Retinal pigment epithelial cell (primary cell): ENCODE measurements around the gene GATA2.

ENCODE experiments used
- DNase-seq: peaks from one replicate; pipeline ENCODE4 v3.0.0-alpha.2; 2010; ENCODE audit warnings: low read depth
- H3K4me3 ChIP-seq: 2 replicates; pipeline ENCODE4 v1.5.1; 2011; ENCODE audit warnings: mild to moderate bottlenecking, low read length, control low read depth, moderate library complexity
- TF ChIP-seq, protein P1 (sequence below): conservative IDR thresholded peaks from 2 replicates; pipeline ENCODE4 v1.5.1; 2011; ENCODE audit warnings: low read depth, low read length, control low read depth, inconsistent platforms

The GATA2 gene

DNA sequence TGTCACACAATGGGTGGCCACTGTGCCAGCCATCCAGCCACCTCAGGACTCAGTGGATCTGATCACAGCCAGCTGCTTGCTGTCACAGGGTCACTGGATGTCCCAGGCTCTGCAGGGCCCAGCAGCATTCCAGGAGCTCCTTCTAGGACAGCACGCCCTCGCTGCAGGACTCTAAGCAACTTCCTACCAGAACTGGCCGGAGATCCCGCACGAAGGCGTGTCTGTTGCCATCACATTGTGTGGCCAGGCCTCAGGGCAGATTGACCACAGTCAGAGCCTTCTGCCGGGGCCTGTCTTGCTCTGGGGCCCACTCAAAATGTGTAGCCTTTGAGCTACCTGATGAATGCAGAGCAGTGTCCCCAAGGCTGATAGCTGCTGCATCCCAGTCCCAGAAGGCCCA is 50.9 kb downstream of the GATA2 start:
- no peak overlapping the region for H3K4me3 ChIP-seq
- no peak for DNase-seq
- TF ChIP-seq, protein P1, sequence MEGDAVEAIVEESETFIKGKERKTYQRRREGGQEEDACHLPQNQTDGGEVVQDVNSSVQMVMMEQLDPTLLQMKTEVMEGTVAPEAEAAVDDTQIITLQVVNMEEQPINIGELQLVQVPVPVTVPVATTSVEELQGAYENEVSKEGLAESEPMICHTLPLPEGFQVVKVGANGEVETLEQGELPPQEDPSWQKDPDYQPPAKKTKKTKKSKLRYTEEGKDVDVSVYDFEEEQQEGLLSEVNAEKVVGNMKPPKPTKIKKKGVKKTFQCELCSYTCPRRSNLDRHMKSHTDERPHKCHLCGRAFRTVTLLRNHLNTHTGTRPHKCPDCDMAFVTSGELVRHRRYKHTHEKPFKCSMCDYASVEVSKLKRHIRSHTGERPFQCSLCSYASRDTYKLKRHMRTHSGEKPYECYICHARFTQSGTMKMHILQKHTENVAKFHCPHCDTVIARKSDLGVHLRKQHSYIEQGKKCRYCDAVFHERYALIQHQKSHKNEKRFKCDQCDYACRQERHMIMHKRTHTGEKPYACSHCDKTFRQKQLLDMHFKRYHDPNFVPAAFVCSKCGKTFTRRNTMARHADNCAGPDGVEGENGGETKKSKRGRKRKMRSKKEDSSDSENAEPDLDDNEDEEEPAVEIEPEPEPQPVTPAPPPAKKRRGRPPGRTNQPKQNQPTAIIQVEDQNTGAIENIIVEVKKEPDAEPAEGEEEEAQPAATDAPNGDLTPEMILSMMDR: no peak

DNA sequence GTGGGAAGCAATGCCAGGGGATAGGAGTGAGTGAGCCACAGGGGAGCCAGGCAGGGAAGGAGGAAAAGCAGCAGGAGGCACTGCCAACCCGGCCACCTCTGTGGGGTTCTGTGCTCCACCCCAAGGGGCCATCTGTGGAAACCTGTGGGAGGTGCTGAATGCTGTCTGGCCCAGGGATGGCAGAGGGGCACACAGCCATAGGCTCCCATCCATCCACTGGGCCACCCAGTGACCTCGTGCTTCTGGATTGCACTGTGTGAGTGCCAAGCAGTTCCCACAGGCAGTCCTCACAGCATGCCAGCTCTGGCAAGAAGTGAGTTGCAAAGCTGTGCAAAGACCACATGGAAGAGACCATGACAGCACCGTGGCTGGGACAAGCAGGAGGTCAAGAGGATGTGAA is 53.8 kb downstream of the GATA2 start:
- TF ChIP-seq, protein P1: no peak
- DNase-seq: no peak
- no peak overlapping the region for H3K4me3 ChIP-seq

DNA sequence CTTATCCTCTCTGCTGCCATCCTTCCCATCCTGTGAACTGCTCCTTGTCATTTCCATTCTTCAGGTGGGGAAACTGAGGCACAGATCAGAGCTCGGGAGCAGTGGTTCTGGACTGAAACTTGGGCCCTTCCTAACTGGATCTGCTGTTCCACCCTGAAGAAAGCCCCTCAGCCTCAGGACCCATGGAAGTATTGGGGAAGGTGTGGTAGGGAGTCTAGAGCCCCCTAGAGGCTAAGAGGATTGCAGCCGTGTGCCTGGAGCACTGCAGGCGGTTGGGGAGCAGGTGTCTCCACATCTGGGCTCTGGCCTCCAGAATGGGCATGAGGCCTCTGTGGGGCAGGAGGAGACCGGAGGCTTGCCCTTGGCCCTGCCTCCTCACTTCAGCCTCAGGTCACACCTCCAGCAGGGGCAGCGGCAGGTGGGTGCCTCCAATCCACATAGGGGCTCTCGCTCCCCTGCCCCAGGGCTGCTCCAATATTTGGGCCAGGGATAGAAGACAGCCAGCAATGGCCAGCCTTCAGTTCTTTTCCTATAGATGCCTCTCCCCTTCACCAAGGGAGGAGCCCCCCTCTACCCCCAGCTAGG is 54.4 kb downstream of the GATA2 start:
- DNase-seq: no peak
- TF ChIP-seq, protein P1: peak; percentile 64
- no peak overlapping the region for H3K4me3 ChIP-seq

DNA sequence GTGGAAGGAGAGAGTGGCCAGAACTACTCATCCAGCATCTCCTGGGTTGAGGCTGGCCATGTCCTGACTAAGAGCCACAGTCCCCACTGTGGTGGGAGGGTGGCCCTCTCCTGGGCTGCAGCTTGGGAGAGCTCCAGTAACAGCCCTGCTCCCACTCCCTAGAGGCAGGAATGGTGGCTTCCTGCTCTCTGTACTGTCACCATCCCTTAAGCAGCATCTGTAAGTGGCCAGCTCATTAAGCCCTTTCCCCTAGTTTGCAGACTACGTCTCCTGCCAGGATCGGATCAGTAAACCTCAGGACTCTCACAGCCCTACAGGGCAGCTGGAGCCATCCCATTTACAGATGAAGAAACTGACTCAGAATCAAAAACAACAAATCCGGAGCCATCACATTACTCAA is 56.8 kb downstream of the GATA2 start:
- no peak overlapping the region for H3K4me3 ChIP-seq
- DNase-seq: no peak
- TF ChIP-seq, protein P1: no peak

DNA sequence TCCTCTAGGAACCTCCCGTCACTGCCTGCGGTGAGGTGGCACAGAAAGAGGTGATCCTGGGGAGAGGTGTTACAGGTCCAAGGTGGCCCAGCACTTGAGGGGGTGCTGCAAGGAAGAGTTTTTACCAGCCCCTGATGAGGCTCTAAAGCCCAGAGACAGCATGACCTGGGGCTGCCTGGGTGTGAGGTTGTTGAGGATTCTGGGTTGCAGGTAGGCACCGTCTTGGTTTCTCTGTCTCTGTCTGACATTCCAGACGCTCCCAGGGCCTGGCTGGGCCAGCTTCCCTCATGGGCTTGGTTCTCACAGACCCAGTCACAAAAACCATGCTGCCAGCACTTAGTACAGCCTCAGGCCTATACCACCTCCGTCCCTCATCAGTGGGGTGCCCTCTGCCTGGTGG is 57.4 kb downstream of the GATA2 start:
- no peak overlapping the region for H3K4me3 ChIP-seq
- DNase-seq: no peak
- TF ChIP-seq, protein P1: no peak

DNA sequence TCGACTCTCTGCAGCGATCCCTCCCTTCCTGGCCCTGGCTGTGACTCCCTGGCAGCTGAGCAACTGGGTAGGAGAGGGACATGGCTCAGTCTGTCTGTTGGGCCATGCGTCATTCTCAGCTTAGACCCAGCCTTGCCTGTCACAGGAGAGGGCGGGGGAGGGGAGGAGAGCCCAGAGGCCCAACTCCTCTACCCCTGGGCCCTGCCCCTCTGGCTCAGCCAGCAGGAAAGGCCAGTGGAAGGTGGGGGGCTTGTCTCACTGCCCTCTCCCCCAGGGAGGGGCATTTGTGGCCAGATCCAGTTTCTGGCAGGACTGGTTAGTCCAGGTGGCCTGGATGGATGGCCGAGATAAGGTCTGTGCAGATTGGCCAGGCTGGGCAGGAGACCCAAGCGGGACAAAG is 57.9 kb downstream of the GATA2 start:
- H3K4me3 ChIP-seq: no peak overlapping the region
- TF ChIP-seq, protein P1: no peak
- DNase-seq: no peak

DNA sequence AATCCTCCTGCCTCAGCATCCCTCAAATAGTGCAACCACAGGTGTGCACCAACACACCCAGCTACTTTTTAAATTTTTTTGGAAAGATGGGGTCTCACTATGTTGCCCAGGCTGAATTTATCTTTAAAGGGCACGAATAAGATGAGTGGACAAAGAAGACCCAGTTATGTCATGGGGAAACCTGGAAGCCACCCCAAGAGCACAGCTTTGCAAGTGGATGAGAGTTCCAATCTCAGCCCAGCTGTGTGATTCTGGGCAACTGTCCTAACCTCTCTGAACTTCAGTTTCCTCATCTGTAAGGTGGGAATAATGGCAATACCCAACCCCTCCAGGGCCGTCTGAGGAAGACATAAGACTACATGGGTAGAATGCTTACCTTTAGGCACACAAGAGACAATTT is 58.5 kb downstream of the GATA2 start:
- DNase-seq: no peak
- TF ChIP-seq, protein P1: no peak
- no peak overlapping the region for H3K4me3 ChIP-seq
